HepG2 (cell line): Measurements from ENCODE around the gene C6orf136. TPM values are rescaled to one million over a fixed set of nuclear protein-coding genes. Genes with fewer than 3 reads are reported as not detected.

Source experiments
- KLF16 ChIP-seq, 2 experiments: sonication (generic) in 1 of 2; formaldehyde crosslinking in 1 of 2; IDR thresholded peaks; 2 replicates each; pipeline versions ENCODE4 v1.6.1 to v1.8.0; 2016 to 2023; ENCODE audit warnings: missing genetic modification reagents in 2 of 2, missing compliant biosample characterization in 1 of 2
- KMT2A ChIP-seq: sonication (generic); formaldehyde crosslinking; IDR thresholded peaks from 2 replicates; pipeline ENCODE4 v1.4.0; 2020; ENCODE audit warnings: missing genetic modification reagents
- NFRKB ChIP-seq: fragments of 450-650 bp; IDR thresholded peaks from 2 replicates; pipeline ENCODE4 v1.6.1; 2017
- YY1 ChIP-seq: IDR thresholded peaks from 2 replicates; pipeline ENCODE4 v1.6.1; 2011; ENCODE audit warnings: low read length, low read depth, moderate library complexity, mild to moderate bottlenecking; ENCODE audit not compliant: insufficient read depth, insufficient replicate concordance
- ZFYVE20 ChIP-seq: sonication (generic); formaldehyde crosslinking; IDR thresholded peaks from 2 replicates; pipeline ENCODE4 v1.8.0; 2023; ENCODE audit warnings: low read depth, mild to moderate bottlenecking, moderate library complexity, missing genetic modification reagents, borderline replicate concordance
- ZNF121 ChIP-seq: sonication (generic); formaldehyde crosslinking; IDR thresholded peaks from 2 replicates; pipeline ENCODE4 v1.5.0; 2020; ENCODE audit warnings: mild to moderate bottlenecking, missing genetic modification reagents
- ZNF337 ChIP-seq: sonication (generic); formaldehyde crosslinking; IDR thresholded peaks from 2 replicates; pipeline ENCODE4 v1.5.1; 2020; ENCODE audit warnings: missing genetic modification reagents, low read depth, mild to moderate bottlenecking, borderline replicate concordance
- ZNF510 ChIP-seq: sonication (generic); formaldehyde crosslinking; IDR thresholded peaks from 2 replicates; pipeline ENCODE4 v1.4.0; 2020; ENCODE audit warnings: low read depth, mild to moderate bottlenecking, missing genetic modification reagents
- ZNF547 ChIP-seq: sonication (generic); formaldehyde crosslinking; IDR thresholded peaks from 2 replicates; pipeline ENCODE4 v1.5.1; 2020; ENCODE audit warnings: mild to moderate bottlenecking, missing genetic modification reagents
- ZNF720 ChIP-seq: sonication (generic); formaldehyde crosslinking; IDR thresholded peaks from 2 replicates; pipeline ENCODE4 v1.4.0; 2020; ENCODE audit warnings: missing genetic modification reagents
- ZNF850 ChIP-seq: sonication (generic); formaldehyde crosslinking; conservative IDR thresholded peaks from 2 replicates; pipeline ENCODE4 v1.9.0; 2021; ENCODE audit warnings: mild to moderate bottlenecking, missing genetic modification reagents
- polyA plus RNA-seq, 8 experiments: library from polyadenylated mRNA; depleted of rRNA in 3 of 8; stranded (reverse) in 7 of 8; unstranded in 1 of 8; fragments of >200 nt; fragmentation: Illumina TruSeq in 4 of 8; extraction: Trizol in 4 of 8; gene quantifications; 2 replicates each; pipeline versions ENCODE4 v1.2.1 to v1.2.3, GENCODE V29; 2011 to 2016; ENCODE audit warnings: low read depth in 4 of 8, missing spikeins in 1 of 8, mixed read lengths in 1 of 8; ENCODE audit not compliant: insufficient read depth in 1 of 8
- total RNA-seq, 5 experiments: library from RNA; depleted of rRNA; stranded (reverse); fragments of >200 nt; fragmentation: Illumina TruSeq; extraction: Trizol; gene quantifications; 2 replicates each; pipeline ENCODE4 v1.2.3, GENCODE V29; 2016; ENCODE audit warnings: low read depth in 1 of 5
- TF ChIP-seq, protein P1 (sequence below): sonication (generic); formaldehyde crosslinking; IDR thresholded peaks from 2 replicates; pipeline ENCODE4 v1.5.0; 2020; ENCODE audit warnings: missing genetic modification reagents
- TF ChIP-seq, protein P2 (sequence below): sonication (generic); formaldehyde crosslinking; IDR thresholded peaks from 2 replicates; pipeline ENCODE4 v1.5.0; 2020; ENCODE audit warnings: mild to moderate bottlenecking, missing genetic modification reagents
- TF ChIP-seq, protein P3 (sequence below): sonication (generic); formaldehyde crosslinking; IDR thresholded peaks from 2 replicates; pipeline ENCODE4 v1.8.1; 2023; ENCODE audit warnings: mild to moderate bottlenecking, missing genetic modification reagents, borderline replicate concordance
- TF ChIP-seq, protein P4 (sequence below): sonication (generic); formaldehyde crosslinking; IDR thresholded peaks from 2 replicates; pipeline ENCODE4 v1.8.1; 2022; ENCODE audit warnings: low read depth, mild to moderate bottlenecking, missing genetic modification reagents
- TF ChIP-seq, protein P5 (sequence below): IDR thresholded peaks from 2 replicates; pipeline ENCODE4 v1.6.1; 2018; ENCODE audit warnings: missing genetic modification reagents, mild to moderate bottlenecking, missing compliant biosample characterization

The C6orf136 gene
- total and polyA plus RNA-seq, 2 of the 13 experiments (the other 11 are each of a cell fraction or from before 2014, with no cell fraction given) = 12.0 to 26.2 TPM

DNA sequence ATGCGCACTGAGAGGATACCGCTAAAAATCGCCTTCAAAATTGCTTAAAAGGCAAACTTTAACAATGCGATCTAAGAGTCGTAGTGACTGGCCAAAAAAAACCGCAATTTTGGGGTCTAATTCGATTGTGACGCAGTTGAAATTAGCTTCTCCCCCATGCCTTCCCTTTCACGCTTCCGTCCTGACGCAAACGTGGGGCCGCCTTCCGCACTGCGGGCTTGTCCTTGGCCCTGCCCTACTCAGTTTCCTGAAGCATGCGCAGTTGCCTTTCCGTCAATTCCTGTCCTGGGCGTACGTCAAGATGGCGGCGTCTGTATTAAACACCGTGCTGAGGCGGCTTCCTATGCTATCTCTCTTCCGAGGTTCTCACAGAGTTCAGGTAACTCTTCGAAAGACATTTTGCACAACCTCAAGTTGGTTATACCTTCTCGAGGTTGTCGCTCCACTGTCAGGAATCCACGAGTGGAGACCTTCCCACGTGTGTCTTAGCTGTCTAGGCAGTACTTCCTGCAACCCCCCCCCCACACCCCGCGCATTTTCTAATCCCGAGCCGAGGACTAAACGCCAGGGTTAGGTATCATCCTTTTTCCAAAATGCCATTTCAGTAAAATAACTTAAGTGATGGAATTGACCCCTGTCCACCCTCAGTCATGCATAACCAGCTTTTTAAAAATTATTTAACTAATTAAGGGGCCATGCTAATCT is 29.2 kb upstream of the C6orf136 start, which contains the start of gene MRPS18B (continued):
- TF ChIP-seq, protein P1, sequence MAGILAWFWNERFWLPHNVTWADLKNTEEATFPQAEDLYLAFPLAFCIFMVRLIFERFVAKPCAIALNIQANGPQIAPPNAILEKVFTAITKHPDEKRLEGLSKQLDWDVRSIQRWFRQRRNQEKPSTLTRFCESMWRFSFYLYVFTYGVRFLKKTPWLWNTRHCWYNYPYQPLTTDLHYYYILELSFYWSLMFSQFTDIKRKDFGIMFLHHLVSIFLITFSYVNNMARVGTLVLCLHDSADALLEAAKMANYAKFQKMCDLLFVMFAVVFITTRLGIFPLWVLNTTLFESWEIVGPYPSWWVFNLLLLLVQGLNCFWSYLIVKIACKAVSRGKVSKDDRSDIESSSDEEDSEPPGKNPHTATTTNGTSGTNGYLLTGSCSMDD (CRISPR knock-in tag) = no peak
- TF ChIP-seq, protein P2, sequence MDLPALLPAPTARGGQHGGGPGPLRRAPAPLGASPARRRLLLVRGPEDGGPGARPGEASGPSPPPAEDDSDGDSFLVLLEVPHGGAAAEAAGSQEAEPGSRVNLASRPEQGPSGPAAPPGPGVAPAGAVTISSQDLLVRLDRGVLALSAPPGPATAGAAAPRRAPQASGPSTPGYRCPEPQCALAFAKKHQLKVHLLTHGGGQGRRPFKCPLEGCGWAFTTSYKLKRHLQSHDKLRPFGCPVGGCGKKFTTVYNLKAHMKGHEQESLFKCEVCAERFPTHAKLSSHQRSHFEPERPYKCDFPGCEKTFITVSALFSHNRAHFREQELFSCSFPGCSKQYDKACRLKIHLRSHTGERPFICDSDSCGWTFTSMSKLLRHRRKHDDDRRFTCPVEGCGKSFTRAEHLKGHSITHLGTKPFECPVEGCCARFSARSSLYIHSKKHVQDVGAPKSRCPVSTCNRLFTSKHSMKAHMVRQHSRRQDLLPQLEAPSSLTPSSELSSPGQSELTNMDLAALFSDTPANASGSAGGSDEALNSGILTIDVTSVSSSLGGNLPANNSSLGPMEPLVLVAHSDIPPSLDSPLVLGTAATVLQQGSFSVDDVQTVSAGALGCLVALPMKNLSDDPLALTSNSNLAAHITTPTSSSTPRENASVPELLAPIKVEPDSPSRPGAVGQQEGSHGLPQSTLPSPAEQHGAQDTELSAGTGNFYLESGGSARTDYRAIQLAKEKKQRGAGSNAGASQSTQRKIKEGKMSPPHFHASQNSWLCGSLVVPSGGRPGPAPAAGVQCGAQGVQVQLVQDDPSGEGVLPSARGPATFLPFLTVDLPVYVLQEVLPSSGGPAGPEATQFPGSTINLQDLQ (CRISPR knock-in tag) = no peak
- TF ChIP-seq ZNF337 (CRISPR knock-in tag) (peak; percentile 11; the same call in 1 of the 2 replicates), ZNF121 (CRISPR knock-in tag) (no peak), ZNF850 (no peak), YY1 (peak; percentile 97), KLF16 (CRISPR knock-in tag; IDR thresholded peaks at IDR 0.05) (peak in 1 of 2 experiments; percentile 60; a peak in 2 of 4 replicates), ZNF510 (no peak; the same call in 1 of the 2 replicates), ZNF720 (CRISPR knock-in tag) (no peak), KMT2A (CRISPR knock-in tag) (peak; percentile 64; the same call in 1 of the 2 replicates), NFRKB (peak; percentile 10; the same call in 1 of the 2 replicates), ZFYVE20 (CRISPR knock-in tag) (no peak), ZNF547 (CRISPR knock-in tag) (0 out of 2 replicates have a peak, but pooled peaks have one; percentile 52)
- TF ChIP-seq, protein P3, sequence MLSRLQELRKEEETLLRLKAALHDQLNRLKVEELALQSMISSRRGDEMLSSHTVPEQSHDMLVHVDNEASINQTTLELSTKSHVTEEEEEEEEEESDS = peak; percentile 87; the same call in 1 of the 2 replicates
- TF ChIP-seq, protein P4, sequence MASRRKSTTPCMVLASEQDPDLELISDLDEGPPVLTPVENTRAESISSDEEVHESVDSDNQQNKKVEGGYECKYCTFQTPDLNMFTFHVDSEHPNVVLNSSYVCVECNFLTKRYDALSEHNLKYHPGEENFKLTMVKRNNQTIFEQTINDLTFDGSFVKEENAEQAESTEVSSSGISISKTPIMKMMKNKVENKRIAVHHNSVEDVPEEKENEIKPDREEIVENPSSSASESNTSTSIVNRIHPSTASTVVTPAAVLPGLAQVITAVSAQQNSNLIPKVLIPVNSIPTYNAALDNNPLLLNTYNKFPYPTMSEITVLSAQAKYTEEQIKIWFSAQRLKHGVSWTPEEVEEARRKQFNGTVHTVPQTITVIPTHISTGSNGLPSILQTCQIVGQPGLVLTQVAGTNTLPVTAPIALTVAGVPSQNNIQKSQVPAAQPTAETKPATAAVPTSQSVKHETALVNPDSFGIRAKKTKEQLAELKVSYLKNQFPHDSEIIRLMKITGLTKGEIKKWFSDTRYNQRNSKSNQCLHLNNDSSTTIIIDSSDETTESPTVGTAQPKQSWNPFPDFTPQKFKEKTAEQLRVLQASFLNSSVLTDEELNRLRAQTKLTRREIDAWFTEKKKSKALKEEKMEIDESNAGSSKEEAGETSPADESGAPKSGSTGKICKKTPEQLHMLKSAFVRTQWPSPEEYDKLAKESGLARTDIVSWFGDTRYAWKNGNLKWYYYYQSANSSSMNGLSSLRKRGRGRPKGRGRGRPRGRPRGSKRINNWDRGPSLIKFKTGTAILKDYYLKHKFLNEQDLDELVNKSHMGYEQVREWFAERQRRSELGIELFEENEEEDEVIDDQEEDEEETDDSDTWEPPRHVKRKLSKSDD = no peak
- TF ChIP-seq, protein P5, sequence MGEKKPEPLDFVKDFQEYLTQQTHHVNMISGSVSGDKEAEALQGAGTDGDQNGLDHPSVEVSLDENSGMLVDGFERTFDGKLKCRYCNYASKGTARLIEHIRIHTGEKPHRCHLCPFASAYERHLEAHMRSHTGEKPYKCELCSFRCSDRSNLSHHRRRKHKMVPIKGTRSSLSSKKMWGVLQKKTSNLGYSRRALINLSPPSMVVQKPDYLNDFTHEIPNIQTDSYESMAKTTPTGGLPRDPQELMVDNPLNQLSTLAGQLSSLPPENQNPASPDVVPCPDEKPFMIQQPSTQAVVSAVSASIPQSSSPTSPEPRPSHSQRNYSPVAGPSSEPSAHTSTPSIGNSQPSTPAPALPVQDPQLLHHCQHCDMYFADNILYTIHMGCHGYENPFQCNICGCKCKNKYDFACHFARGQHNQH (CRISPR knock-in tag) = no peak
